OCI-LY7 (cell line): Measurements from ENCODE around the gene NPIPB8. TPM values are rescaled to one million over a fixed set of nuclear protein-coding genes. Genes with fewer than 3 reads are reported as not detected.
"Not testable (repeated sequence)": the region's sequence is repeated elsewhere in the genome, so short reads cannot be mapped to it uniquely, and the experiment has no call there.

Experiments
- BruUV-seq: library from RNA; stranded (reverse); fragments of 400-500 nt; replicated peaks from 2 replicates; lab custom pipeline; 2021; lab: Mats Ljungman, UMichigan
- CTCF ChIA-PET: fragments of 300-600 bp; sonication (Branson Sonifier 250); formaldehyde crosslinking; loops from one replicate; lab custom pipeline; 2022; ENCODE audit warnings: antibody characterized with exemption; ENCODE audit not compliant: unreplicated experiment; lab: Charles Lee
- POLR2A ChIA-PET: fragments of 300-600 bp; sonication (Branson Sonifier 250); formaldehyde crosslinking; loops from one replicate; lab custom pipeline; 2022; ENCODE audit warnings: antibody characterized with exemption; lab: Charles Lee
- DNase-seq: peaks from one replicate; pipeline ENCODE4 v3.0.0-alpha.2; 2015; ENCODE audit warnings: low spot score
- H2AFZ ChIP-seq: fragments of 200-600 bp; sonication (generic), shearing (Covaris generic); 2 replicates; pipeline ENCODE4 v1.6.1; 2014; ENCODE audit warnings: mild to moderate bottlenecking, antibody characterized with exemption, low read length, moderate library complexity
- H3K27ac ChIP-seq: fragments of 200-600 bp; sonication (generic); 2 replicates; pipeline ENCODE4 v1.5.1; 2014; ENCODE audit warnings: mixed run types, low read depth, mild to moderate bottlenecking, moderate library complexity, low read length, inconsistent platforms; ENCODE audit not compliant: poor library complexity, severe bottlenecking
- H3K36me3 ChIP-seq: fragments of 200-600 bp; sonication (generic); 2 replicates; pipeline ENCODE4 v1.6.1; 2014; ENCODE audit warnings: mild to moderate bottlenecking, antibody characterized with exemption, low read length, moderate library complexity, mixed read lengths; ENCODE audit not compliant: insufficient read depth
- H3K4me1 ChIP-seq: fragments of 200-600 bp; sonication (generic); 2 replicates; pipeline ENCODE4 v1.5.1; 2014; ENCODE audit warnings: mild to moderate bottlenecking, low read length; ENCODE audit not compliant: insufficient read depth, poor library complexity, severe bottlenecking
- H3K4me2 ChIP-seq: fragments of 200-600 bp; sonication (generic); 2 replicates; pipeline ENCODE4 v1.6.1; 2014; ENCODE audit warnings: mild to moderate bottlenecking, low read length
- H3K4me3 ChIP-seq: fragments of 200-600 bp; sonication (generic); 2 replicates; pipeline ENCODE4 v1.5.1; 2014; ENCODE audit warnings: mild to moderate bottlenecking, low read depth, low read length; ENCODE audit not compliant: poor library complexity, severe bottlenecking
- H3K79me2 ChIP-seq: fragments of 200-600 bp; sonication (generic); 2 replicates; pipeline ENCODE4 v1.6.1; 2016; ENCODE audit warnings: low read depth, mild to moderate bottlenecking, low read length, moderate library complexity, mixed read lengths; ENCODE audit not compliant: insufficient read depth
- H3K9me2 ChIP-seq: fragments of 200-600 bp; sonication (generic); 2 replicates; pipeline ENCODE4 v1.6.1; 2016; ENCODE audit warnings: mild to moderate bottlenecking, low read length, mixed read lengths; ENCODE audit not compliant: insufficient read depth
- H3K9me3 ChIP-seq: fragments of 200-600 bp; sonication (generic); 2 replicates; pipeline ENCODE4 v1.6.1; 2014; ENCODE audit warnings: mild to moderate bottlenecking, mixed run types, low read length, mixed read lengths
- H4K20me1 ChIP-seq: fragments of 200-600 bp; sonication (generic); 2 replicates; pipeline ENCODE4 v1.6.1; 2014; ENCODE audit warnings: mild to moderate bottlenecking, antibody characterized with exemption, low read length, moderate library complexity, mixed read lengths; ENCODE audit not compliant: insufficient read depth
- CTCF ChIP-seq: fragments of 200-600 bp; sonication (generic); conservative IDR thresholded peaks from 2 replicates; pipeline ENCODE4 v1.5.1; 2014; ENCODE audit warnings: mild to moderate bottlenecking, antibody characterized with exemption, low read length, moderate library complexity, mixed read lengths
- EZH2phosphoT487 ChIP-seq: fragments of 200-600 bp; sonication (generic); IDR thresholded peaks from 2 replicates; pipeline ENCODE4 v1.6.1; 2018; ENCODE audit warnings: low read depth, borderline replicate concordance, mild to moderate bottlenecking, mixed run types, antibody characterized with exemption, low read length, moderate library complexity, mixed read lengths
- intact Hi-C: fragments of 100-400 bp; cut with micrococcal nuclease; formaldehyde crosslinking; loops from one replicate; pipeline ENCODE4 v1.10.0; 2022; ENCODE audit not compliant: unreplicated experiment
- total RNA-seq, 2 experiments: library from RNA; depleted of rRNA in 1 of 2; stranded (reverse); fragments of >200 nt in 1 of 2; shearing (Covaris generic) in 1 of 2; gene quantifications; 2 replicates each; pipeline ENCODE4 v1.2.3, GENCODE V29; 2014 to 2022

NPIPB8 gene
- total RNA-seq, 2 experiments from 2014 or later, result 0.50 to 1.6 TPM

- Histone ChIP-seq H3K36me3 (peaks cover 3% of the 10 kb centered on the region; the same call in 1 of the 2 replicates), H3K9me3 (no peaks in the 10 kb centered on the region), H4K20me1 (no peaks in the 10 kb centered on the region), H3K27ac (no peak within 1 kb of the TSS), H3K4me1 (peaks cover 17% of the 10 kb centered on the region), H3K4me2 (peak within 1 kb of the TSS; percentile 33; the same call in 1 of the 2 replicates), H2AFZ (peak within 1 kb of the TSS; percentile 34; the same call in 1 of the 2 replicates), H3K79me2 (no peaks in the 10 kb centered on the region), H3K4me3 (no peak within 1 kb of the TSS), H3K9me2 (no peaks in the 10 kb centered on the region)
- no TSS peak for BruUV-seq
- CTCF ChIA-PET, result no interaction called here
- intact Hi-C loops, result no loop called here
- DNase-seq, result no peak
- TF ChIP-seq EZH2phosphoT487, result no peak
- no peak for TF ChIP-seq CTCF
- POLR2A ChIA-PET, result interaction anchor here (0.6 kb wide), 1 partner anchor 19 kb away, joined by 3 read pairs; no protein-coding TSS in a partner anchor
Observed at GRCh38 chr16:28596840-28597691, 40.8 kb upstream of the NPIPB8 start, which contains the start of gene SULT1A2. Gene SULT1A2, minus strand, starts transcription at chr16:28597050. Its CDS starts 1,120 bp downstream, at chr16:28595930.

DNA sequence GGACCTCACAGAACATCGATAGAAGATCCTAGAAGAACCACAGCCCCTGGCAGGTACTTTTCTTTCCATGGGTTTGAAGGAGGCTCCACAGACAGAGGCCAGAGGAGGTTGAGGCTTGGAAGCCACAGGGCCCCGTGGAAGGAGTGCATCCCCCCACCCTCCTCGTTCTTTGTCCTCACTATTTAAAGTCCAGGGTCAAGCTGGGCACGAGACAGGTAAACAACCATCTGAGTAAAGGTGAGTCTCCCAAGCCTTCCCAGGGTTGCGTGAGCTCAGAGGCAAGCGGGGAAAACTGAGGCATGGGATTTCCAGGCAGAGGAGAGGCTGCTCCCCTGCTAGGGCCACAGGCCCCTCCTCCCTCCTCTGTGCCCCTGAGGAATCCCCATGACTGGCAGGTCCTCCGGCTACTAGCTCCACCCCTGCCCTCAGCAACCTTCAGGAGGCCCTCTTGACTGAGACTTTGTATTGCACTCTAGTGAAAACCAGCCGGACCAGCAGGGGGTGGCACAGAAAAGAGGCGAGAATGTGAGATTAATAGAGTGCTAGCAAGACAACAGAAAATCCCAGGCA is 40.1 kb upstream of the NPIPB8 start:
- H3K27ac ChIP-seq, result no peak overlapping the region
- TF ChIP-seq EZH2phosphoT487 (no peak), CTCF (peak; percentile 53)
- no peak overlapping the region for H3K4me3 ChIP-seq
- ChIA-PET POLR2A (no interaction called here), CTCF (no interaction called here)
- peak; percentile 58 for DNase-seq
- H3K4me1 ChIP-seq, result peaks cover 21% of the 10 kb centered on the region
- peak overlapping the region; percentile 33; the same call in 1 of the 2 replicates for H3K4me2 ChIP-seq
- no peaks in the 10 kb centered on the region for H3K79me2 ChIP-seq
- peak overlapping the region; percentile 34; the same call in 1 of the 2 replicates for H2AFZ ChIP-seq
- intact Hi-C loops, result no loop called here
- H3K9me3 ChIP-seq, result no peaks in the 10 kb centered on the region
- H4K20me1 ChIP-seq, result no peaks in the 10 kb centered on the region
- BruUV-seq, result no TSS peak
- H3K9me2 ChIP-seq, result no peaks in the 10 kb centered on the region
- no peaks in the 10 kb centered on the region for H3K36me3 ChIP-seq

- DNase-seq, POLR2A ChIA-PET, H3K27ac ChIP-seq, H3K79me2 ChIP-seq, H3K9me2 ChIP-seq, H3K4me3 ChIP-seq, intact Hi-C loops, H2AFZ ChIP-seq, H3K4me2 ChIP-seq, H3K36me3 ChIP-seq, CTCF ChIA-PET, H4K20me1 ChIP-seq, H3K9me3 ChIP-seq: not testable (repeated sequence)
- H3K4me1 ChIP-seq, result peaks cover 29% of the 10 kb centered on the region
- BruUV-seq, result TSS peak; percentile 64
Observed at GRCh38 chr16:28599377-28600285, 38.2 kb upstream of the NPIPB8 start.

DNA sequence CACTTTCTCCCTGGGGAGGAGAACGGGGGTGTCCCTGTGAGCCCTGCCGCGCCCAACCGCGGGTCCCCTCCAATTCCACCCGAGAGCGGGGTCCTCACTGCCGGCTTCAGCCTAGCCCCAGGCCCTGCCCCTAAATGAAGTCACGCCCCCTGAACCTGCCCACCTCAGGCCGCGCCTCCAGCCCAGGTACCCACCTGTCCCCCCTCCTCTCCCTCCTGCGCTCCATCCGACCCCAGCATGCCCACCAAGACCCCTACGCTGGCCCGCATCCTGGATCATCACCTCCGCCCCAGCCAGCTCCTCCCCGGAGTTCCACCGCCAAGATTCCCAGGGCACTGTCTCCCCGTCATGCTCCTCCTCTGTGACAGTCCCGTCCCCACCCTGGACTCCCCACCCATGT is 36.9 kb upstream of the NPIPB8 start:
- H3K4me3 ChIP-seq, CTCF ChIA-PET, DNase-seq, H3K9me2 ChIP-seq, H3K9me3 ChIP-seq, H3K27ac ChIP-seq, intact Hi-C loops, BruUV-seq, H3K36me3 ChIP-seq, H3K4me2 ChIP-seq, H2AFZ ChIP-seq, H3K79me2 ChIP-seq, POLR2A ChIA-PET, H4K20me1 ChIP-seq: not testable (repeated sequence)
- H3K4me1 ChIP-seq, result peaks cover 29% of the 10 kb centered on the region
